Pancreas (tissue), 10 donors: ENCODE data around the gene ELP5. TPM values are rescaled to one million over a fixed set of nuclear protein-coding genes. Genes with fewer than 3 reads are reported as not detected.

Experiments
- ATAC-seq, 4 donors: fragments of 200-7000 bp; cut with Tn5 transposase; one replicate each; pipeline versions ENCODE4 v1.8.0 to v1.9.1; 2020; ENCODE audit warnings: mild to moderate bottlenecking in 4 of 4, moderate library complexity in 4 of 4
- DNase-seq, 6 donors: peaks; one replicate each; pipeline ENCODE4 v3.0.0-alpha.2; 2020
- FAIRE-seq: peaks from 2 replicates; lab custom pipeline; 2012; peaks lifted over from hg19 to GRCh38; lab: Jason Lieb, UNC
- H3K27ac ChIP-seq, 4 donors: fragments of 200-600 bp; sonication (generic); 1 replicate in 3 of 4; 2 replicates in 1 of 4; pipeline versions ENCODE4 v1.5.0 to v1.8.0; 2020
- H3K27me3 ChIP-seq, 4 donors: fragments of 200-600 bp; one replicate each; pipeline ENCODE4 v1.8.0; 2021
- H3K36me3 ChIP-seq, 3 donors: fragments of 200-600 bp; sonication (generic) in 1 of 3; one replicate each; pipeline versions ENCODE4 v1.5.0 to v1.8.0; 2020 to 2021
- H3K4me1 ChIP-seq, 3 donors: fragments of 200-600 bp; one replicate each; pipeline ENCODE4 v1.8.0; 2021
- H3K4me3 ChIP-seq, 4 donors: fragments of 200-600 bp; sonication (generic) in 2 of 4; one replicate each; pipeline versions ENCODE4 v1.5.0 to v1.8.0; 2020 to 2021
- H3K9me3 ChIP-seq, 4 donors: fragments of 200-600 bp; one replicate each; pipeline ENCODE4 v1.8.0; 2021
- WGBS, 2 donors: extraction: QIAGEN DNeasy Blood & Tissue Kit; methylation state at CpG; one replicate each; pipeline ENCODE4 v1.1.7; 2013; 5-methylcytosine and 5-hydroxymethylcytosine counted together
- intact Hi-C, 3 donors: fragments of 100-400 bp; cut with DNase I; formaldehyde crosslinking; loops; one replicate each; pipeline versions ENCODE4 v1.11.1 to v1.14.2; 2022
- polyA plus RNA-seq, 2 donors: library from polyadenylated mRNA; stranded (reverse); fragments of 200-250 nt; gene quantifications; one replicate each; pipeline ENCODE4 v1.2.3, GENCODE V29; 2013
- total RNA-seq, 6 donors: library from RNA; stranded (reverse); fragmentation: NEBNext Ultra II Directional in 4 of 6; extraction: Animal tissue kit (Norgen Biotek cat#: 25700) in 4 of 6; gene quantifications; one replicate each; pipeline versions ENCODE4 v1.2.1 to v1.2.4, GENCODE V29; 2021 to 2023
- TF ChIP-seq, protein P1 (sequence below), 4 donors: fragments of 200-600 bp; sonication (generic) in 3 of 4; IDR thresholded peaks; one replicate each; pipeline versions ENCODE4 v1.5.0 to v1.8.0; 2021; ENCODE audit warnings: antibody characterized with exemption in 4 of 4
- donor health status: healthy with polysubstance abuse.
- donor health status: DM: no; HTN: no; CAD: no; lungs with moderate emphysema.
- donor health status: DM: no; HTN: no; CAD: no.
- donor health status: control.
- donor health status: control.
- donor health status: Bipolar disorder and iron deficiency.
- donor health status: DM: yes; HTN: yes; CAD: no.
- donor health status: DM: no; HTN: no; CAD: no.
- donor health status: DM: no; HTN: no; CAD: no.
- donor health status: DM: yes; HTN: yes; CAD: no.

The ELP5 gene
- total and polyA plus RNA-seq, 8 donors, result 11.7 to 41.1 (median 19.5) TPM

DNA sequence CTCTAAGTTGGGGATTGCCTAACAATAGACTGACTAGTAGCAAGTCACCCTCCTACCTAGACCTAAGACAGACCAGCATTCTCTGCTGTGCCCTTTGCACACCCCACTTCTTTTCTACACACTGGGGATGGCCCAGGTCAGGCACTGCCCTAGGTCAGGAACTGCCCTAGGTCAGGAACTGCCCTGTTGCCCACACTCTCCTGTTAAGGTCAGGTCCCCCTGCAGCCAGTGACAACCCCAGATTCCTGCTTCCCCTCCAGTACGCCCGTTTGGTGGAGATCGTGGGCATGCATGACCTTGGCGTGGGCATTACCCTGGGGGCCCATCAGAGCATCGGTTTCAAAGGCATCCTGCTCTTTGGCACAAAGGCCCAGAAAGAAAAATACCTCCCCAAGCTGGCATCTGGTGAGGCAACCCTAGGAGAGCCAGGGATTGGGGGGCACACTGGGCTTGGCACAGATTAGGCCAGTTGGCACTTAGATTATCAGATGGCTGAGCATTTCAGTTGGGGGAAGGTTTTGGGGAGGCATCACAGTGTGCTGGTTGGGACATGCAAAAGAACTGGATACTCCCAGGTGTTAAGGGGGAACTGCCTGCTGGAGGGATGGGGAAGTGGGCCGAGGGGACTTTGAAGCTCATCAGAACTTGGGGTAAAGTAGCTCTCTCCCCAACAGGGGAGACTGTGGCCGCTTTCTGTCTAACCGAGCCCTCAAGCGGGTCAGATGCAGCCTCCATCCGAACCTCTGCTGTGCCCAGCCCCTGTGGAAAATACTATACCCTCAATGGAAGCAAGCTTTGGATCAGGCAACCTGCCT lies 30.5 kb upstream of the ELP5 start:
- no peak for FAIRE-seq
- Histone ChIP-seq H3K4me3 (peak overlapping the region in 3 of 4 donors; percentile 45 to 100 (median 97)), H3K36me3 (peaks cover 11 to 45% (median 16%) of the 10 kb centered on the region in 3 donors), H3K9me3 (no peaks in the 10 kb centered on the region), H3K27me3 (no peaks in the 10 kb centered on the region), H3K4me1 (peaks cover 12 to 25% (median 14%) of the 10 kb centered on the region in 3 donors), H3K27ac (peak overlapping the region; percentile 97 to 100 (median 100))
- TF ChIP-seq, protein P1, sequence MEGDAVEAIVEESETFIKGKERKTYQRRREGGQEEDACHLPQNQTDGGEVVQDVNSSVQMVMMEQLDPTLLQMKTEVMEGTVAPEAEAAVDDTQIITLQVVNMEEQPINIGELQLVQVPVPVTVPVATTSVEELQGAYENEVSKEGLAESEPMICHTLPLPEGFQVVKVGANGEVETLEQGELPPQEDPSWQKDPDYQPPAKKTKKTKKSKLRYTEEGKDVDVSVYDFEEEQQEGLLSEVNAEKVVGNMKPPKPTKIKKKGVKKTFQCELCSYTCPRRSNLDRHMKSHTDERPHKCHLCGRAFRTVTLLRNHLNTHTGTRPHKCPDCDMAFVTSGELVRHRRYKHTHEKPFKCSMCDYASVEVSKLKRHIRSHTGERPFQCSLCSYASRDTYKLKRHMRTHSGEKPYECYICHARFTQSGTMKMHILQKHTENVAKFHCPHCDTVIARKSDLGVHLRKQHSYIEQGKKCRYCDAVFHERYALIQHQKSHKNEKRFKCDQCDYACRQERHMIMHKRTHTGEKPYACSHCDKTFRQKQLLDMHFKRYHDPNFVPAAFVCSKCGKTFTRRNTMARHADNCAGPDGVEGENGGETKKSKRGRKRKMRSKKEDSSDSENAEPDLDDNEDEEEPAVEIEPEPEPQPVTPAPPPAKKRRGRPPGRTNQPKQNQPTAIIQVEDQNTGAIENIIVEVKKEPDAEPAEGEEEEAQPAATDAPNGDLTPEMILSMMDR (IDR thresholded peaks at IDR 0.05), result no peak
- peak in 1 of 6 donors; percentile 36 for DNase-seq
- 46 to 52% methylated on average over 10 of the region's 10 CpGs for WGBS, 2 donors
- no peak for ATAC-seq
- intact Hi-C loops, result no loop called here

DNA sequence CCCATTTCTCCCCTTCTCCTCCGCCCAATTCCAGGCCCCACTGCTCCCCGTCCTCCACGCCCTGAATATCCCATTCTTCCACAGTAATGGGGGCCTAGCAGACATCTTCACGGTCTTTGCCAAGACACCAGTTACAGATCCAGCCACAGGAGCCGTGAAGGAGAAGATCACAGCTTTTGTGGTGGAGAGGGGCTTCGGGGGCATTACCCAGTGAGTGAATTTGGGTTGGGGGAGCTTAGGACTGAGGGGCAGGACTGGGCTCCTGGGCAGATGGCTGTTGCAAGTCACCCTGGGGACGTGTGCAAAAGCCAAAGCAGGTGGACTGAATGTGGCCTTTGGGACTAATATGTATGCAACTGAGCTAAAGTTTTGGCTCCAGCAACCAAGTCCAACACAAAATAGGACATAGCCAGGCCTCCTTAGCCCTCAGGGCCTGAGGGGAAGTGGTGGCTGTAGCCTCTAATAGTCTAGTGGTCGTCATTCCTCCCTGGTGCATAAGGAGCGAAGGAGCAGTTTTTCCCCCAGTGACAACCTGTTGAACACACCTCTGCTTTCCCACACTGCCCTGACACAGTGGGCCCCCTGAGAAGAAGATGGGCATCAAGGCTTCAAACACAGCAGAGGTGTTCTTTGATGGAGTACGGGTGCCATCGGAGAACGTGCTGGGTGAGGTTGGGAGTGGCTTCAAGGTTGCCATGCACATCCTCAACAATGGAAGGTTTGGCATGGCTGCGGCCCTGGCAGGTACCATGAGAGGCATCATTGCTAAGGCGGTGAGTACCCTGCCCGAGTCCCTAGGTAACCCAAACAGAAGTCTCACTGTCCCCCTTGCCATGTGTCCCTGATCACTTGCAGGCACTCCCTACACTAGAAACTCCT lies 29.7 kb upstream of the ELP5 start:
- peaks cover 12 to 25% (median 14%) of the 10 kb centered on the region in 3 donors for H3K4me1 ChIP-seq
- no peak for FAIRE-seq
- intact Hi-C loops, result no loop called here
- H3K27me3 ChIP-seq, result no peaks in the 10 kb centered on the region
- TF ChIP-seq, protein P1 (IDR thresholded peaks at IDR 0.05), result no peak
- ATAC-seq, result no peak
- H3K27ac ChIP-seq, result peak overlapping the region in 1 of 4 donors; percentile 10
- H3K4me3 ChIP-seq, result peak overlapping the region in 1 of 4 donors; percentile 100
- WGBS, 2 donors, result 69 to 78% methylated on average over 15 of the region's 15 CpGs
- DNase-seq, result peak in 2 of 6 donors; percentile 6 to 39
- H3K36me3 ChIP-seq, result peaks cover 11 to 48% (median 16%) of the 10 kb centered on the region in 3 donors
- no peaks in the 10 kb centered on the region for H3K9me3 ChIP-seq

DNA sequence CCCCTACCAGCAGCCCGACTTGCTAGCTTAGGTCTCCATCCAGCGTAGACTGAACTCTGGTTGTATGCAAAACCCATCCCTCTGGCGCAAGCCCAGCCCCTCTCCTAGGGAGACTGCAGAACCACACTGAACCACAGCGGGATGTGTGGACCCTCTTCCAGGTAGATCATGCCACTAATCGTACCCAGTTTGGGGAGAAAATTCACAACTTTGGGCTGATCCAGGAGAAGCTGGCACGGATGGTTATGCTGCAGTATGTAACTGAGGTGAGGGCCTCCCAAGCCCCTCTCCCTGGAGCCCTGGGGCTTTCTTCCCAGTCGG lies 29.1 kb upstream of the ELP5 start:
- 74 to 77% methylated on average over 7 of the region's 7 CpGs for WGBS, 2 donors
- peaks cover 11 to 48% (median 16%) of the 10 kb centered on the region in 3 donors for H3K36me3 ChIP-seq
- DNase-seq, result no peak

DNA sequence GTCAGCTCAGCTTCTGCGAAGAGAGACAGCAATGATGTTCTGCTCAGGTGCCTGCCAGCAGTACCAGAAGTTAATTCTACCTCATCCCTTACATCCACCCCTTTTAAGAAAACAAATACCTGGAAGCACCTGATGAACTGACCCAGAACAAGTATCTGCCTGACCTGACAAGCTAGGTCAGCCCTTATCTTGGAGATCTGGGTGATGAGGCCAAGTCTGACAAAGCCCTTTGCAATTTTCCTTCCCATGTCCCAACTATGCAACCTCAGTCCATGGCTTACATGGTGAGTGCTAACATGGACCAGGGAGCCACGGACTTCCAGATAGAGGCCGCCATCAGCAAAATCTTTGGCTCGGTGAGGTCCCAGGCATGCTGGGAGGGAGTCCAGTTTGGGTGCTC lies 28.6 kb upstream of the ELP5 start:
- Histone ChIP-seq H3K36me3 (peaks cover 11 to 52% (median 16%) of the 10 kb centered on the region in 3 donors), H3K27me3 (no peaks in the 10 kb centered on the region), H3K4me3 (no peak overlapping the region), H3K27ac (no peak overlapping the region), H3K4me1 (peaks cover 12 to 25% (median 14%) of the 10 kb centered on the region in 3 donors), H3K9me3 (no peaks in the 10 kb centered on the region)
- intact Hi-C loops, result no loop called here
- no peak for ATAC-seq
- no peak for FAIRE-seq
- 79 to 80% methylated on average over 4 of the region's 4 CpGs for WGBS, 2 donors
- peak in 1 of 6 donors; percentile 13 for DNase-seq
- TF ChIP-seq, protein P1 (IDR thresholded peaks at IDR 0.05), result no peak

More for the DNA sequence above, 29.1 kb upstream of the ELP5 start:
- Histone ChIP-seq H3K4me3 (no peak overlapping the region), H3K4me1 (peaks cover 12 to 25% (median 14%) of the 10 kb centered on the region in 3 donors), H3K27ac (no peak overlapping the region), H3K27me3 (no peaks in the 10 kb centered on the region), H3K9me3 (no peaks in the 10 kb centered on the region)
- no peak for FAIRE-seq
- intact Hi-C loops, result no loop called here
- TF ChIP-seq, protein P1 (IDR thresholded peaks at IDR 0.05), result no peak
- no peak for ATAC-seq
